HepG2 (cell line): ENCODE data around the gene FAM228A. TPM values are rescaled to one million over a fixed set of nuclear protein-coding genes. Genes with fewer than 3 reads are reported as not detected.

Source experiments
- ATF7 ChIP-seq, 2 experiments: fragments of 450-650 bp in 1 of 2; sonication (generic) in 1 of 2; formaldehyde crosslinking in 1 of 2; IDR thresholded peaks; 2 replicates each; pipeline versions ENCODE4 v1.4.0 to v1.6.1; 2016 to 2020; ENCODE audit warnings: antibody characterized with exemption in 1 of 2, mild to moderate bottlenecking in 1 of 2, missing genetic modification reagents in 1 of 2
- MYNN ChIP-seq: sonication (generic); formaldehyde crosslinking; IDR thresholded peaks from 2 replicates; pipeline ENCODE4 v1.4.0; 2020; ENCODE audit warnings: mild to moderate bottlenecking, low read depth, missing genetic modification reagents
- SYNCRIP ChIP-seq: fragments of 200-400 bp; formaldehyde crosslinking; IDR thresholded peaks from 2 replicates; pipeline ENCODE4 v1.6.1; 2018; ENCODE audit warnings: mild to moderate bottlenecking, low read depth, low read length; ENCODE audit not compliant: insufficient read depth
- TBL1XR1 ChIP-seq: fragments of 150-350 bp; IDR thresholded peaks from 2 replicates; pipeline ENCODE4 v1.6.1; 2014; ENCODE audit warnings: borderline replicate concordance, low read length; ENCODE audit not compliant: partially characterized antibody
- ZFY ChIP-seq: sonication (generic); formaldehyde crosslinking; IDR thresholded peaks from 2 replicates; pipeline ENCODE4 v1.4.0; 2020; ENCODE audit warnings: missing genetic modification reagents
- ZNF3 ChIP-seq: IDR thresholded peaks from 2 replicates; pipeline ENCODE4 v1.7.0; 2017; ENCODE audit warnings: inconsistent platforms
- ZNF619 ChIP-seq: sonication (generic); formaldehyde crosslinking; IDR thresholded peaks from 2 replicates; pipeline ENCODE4 v1.4.0; 2020; ENCODE audit warnings: mild to moderate bottlenecking, missing genetic modification reagents
- ZNF839 ChIP-seq: sonication (generic); formaldehyde crosslinking; IDR thresholded peaks from 2 replicates; pipeline ENCODE4 v1.4.0; 2020; ENCODE audit warnings: missing genetic modification reagents, mild to moderate bottlenecking, borderline replicate concordance
- polyA plus RNA-seq, 8 experiments: library from polyadenylated mRNA; depleted of rRNA in 3 of 8; stranded (reverse) in 7 of 8; unstranded in 1 of 8; fragments of >200 nt; fragmentation: Illumina TruSeq in 4 of 8; extraction: Trizol in 4 of 8; gene quantifications; 2 replicates each; pipeline versions ENCODE4 v1.2.1 to v1.2.3, GENCODE V29; 2011 to 2016; ENCODE audit warnings: low read depth in 4 of 8, missing spikeins in 1 of 8, mixed read lengths in 1 of 8; ENCODE audit not compliant: insufficient read depth in 1 of 8
- total RNA-seq, 5 experiments: library from RNA; depleted of rRNA; stranded (reverse); fragments of >200 nt; fragmentation: Illumina TruSeq; extraction: Trizol; gene quantifications; 2 replicates each; pipeline ENCODE4 v1.2.3, GENCODE V29; 2016; ENCODE audit warnings: low read depth in 1 of 5
- TF ChIP-seq, protein P1 (sequence below): IDR thresholded peaks from 2 replicates; pipeline ENCODE4 v1.6.1; 2016; ENCODE audit warnings: low read depth, missing genetic modification reagents, missing compliant biosample characterization
- TF ChIP-seq, protein P2 (sequence below): IDR thresholded peaks from 2 replicates; pipeline ENCODE4 v1.6.1; 2016; ENCODE audit warnings: mild to moderate bottlenecking, missing biosample characterization, missing genetic modification reagents
- TF ChIP-seq, protein P3 (sequence below): sonication (generic); formaldehyde crosslinking; IDR thresholded peaks from 2 replicates; pipeline ENCODE4 v1.4.0; 2020; ENCODE audit warnings: mild to moderate bottlenecking, low read depth, missing genetic modification reagents
- TF ChIP-seq, protein P4 (sequence below), 2 experiments: sonication (generic) in 1 of 2; formaldehyde crosslinking in 1 of 2; IDR thresholded peaks; 2 replicates each; pipeline versions ENCODE4 v1.5.1 to v1.6.1; 2011 to 2020; ENCODE audit warnings: borderline replicate concordance in 1 of 2, low read depth in 1 of 2, low read length in 1 of 2, mild to moderate bottlenecking in 1 of 2, missing genetic modification reagents in 1 of 2, moderate library complexity in 1 of 2
- TF ChIP-seq, protein P5 (sequence below): sonication (generic); formaldehyde crosslinking; conservative IDR thresholded peaks from 2 replicates; pipeline ENCODE4 v1.8.1; 2023; ENCODE audit warnings: missing genetic modification reagents
- TF ChIP-seq, protein P6 (sequence below): sonication (generic); formaldehyde crosslinking; IDR thresholded peaks from 2 replicates; pipeline ENCODE4 v1.4.0; 2020; ENCODE audit warnings: missing genetic modification reagents
- TF ChIP-seq, protein P7 (sequence below): IDR thresholded peaks from 2 replicates; pipeline ENCODE4 v1.6.1; 2012; ENCODE audit warnings: inconsistent platforms

FAM228A gene
- total and polyA plus RNA-seq, 2 of the 13 experiments (the other 11 are each of a cell fraction or from before 2014, with no cell fraction given): not detected

DNA sequence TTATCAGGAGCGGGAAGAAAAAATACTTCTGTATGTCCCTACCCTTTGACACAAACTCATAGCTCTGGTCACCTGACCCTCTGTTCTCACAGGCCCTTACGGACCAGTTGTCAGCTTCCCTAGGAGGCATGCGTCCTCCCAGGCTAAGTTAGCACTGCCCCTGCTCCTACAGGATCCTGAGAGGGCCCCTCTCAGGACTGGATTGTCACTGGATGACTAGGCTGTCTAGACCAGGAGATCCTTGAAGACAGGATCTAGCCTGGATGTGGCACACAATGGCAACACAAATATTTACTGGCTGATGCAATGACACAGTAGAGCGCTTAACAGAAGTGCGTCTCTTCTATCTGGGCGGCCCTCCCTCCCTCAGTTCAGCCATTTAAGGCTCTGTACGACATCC is 7.7 kb downstream of the FAM228A start (continued):
- TF ChIP-seq, protein P1, sequence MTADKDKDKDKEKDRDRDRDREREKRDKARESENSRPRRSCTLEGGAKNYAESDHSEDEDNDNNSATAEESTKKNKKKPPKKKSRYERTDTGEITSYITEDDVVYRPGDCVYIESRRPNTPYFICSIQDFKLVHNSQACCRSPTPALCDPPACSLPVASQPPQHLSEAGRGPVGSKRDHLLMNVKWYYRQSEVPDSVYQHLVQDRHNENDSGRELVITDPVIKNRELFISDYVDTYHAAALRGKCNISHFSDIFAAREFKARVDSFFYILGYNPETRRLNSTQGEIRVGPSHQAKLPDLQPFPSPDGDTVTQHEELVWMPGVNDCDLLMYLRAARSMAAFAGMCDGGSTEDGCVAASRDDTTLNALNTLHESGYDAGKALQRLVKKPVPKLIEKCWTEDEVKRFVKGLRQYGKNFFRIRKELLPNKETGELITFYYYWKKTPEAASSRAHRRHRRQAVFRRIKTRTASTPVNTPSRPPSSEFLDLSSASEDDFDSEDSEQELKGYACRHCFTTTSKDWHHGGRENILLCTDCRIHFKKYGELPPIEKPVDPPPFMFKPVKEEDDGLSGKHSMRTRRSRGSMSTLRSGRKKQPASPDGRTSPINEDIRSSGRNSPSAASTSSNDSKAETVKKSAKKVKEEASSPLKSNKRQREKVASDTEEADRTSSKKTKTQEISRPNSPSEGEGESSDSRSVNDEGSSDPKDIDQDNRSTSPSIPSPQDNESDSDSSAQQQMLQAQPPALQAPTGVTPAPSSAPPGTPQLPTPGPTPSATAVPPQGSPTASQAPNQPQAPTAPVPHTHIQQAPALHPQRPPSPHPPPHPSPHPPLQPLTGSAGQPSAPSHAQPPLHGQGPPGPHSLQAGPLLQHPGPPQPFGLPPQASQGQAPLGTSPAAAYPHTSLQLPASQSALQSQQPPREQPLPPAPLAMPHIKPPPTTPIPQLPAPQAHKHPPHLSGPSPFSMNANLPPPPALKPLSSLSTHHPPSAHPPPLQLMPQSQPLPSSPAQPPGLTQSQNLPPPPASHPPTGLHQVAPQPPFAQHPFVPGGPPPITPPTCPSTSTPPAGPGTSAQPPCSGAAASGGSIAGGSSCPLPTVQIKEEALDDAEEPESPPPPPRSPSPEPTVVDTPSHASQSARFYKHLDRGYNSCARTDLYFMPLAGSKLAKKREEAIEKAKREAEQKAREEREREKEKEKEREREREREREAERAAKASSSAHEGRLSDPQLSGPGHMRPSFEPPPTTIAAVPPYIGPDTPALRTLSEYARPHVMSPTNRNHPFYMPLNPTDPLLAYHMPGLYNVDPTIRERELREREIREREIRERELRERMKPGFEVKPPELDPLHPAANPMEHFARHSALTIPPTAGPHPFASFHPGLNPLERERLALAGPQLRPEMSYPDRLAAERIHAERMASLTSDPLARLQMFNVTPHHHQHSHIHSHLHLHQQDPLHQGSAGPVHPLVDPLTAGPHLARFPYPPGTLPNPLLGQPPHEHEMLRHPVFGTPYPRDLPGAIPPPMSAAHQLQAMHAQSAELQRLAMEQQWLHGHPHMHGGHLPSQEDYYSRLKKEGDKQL (CRISPR knock-in tag): no peak
- TF ChIP-seq, protein P2, sequence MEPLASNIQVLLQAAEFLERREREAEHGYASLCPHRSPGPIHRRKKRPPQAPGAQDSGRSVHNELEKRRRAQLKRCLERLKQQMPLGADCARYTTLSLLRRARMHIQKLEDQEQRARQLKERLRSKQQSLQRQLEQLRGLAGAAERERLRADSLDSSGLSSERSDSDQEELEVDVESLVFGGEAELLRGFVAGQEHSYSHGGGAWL (CRISPR knock-in tag): 0 out of 2 replicates have a peak, but pooled peaks have one; percentile 32
- TF ChIP-seq TBL1XR1 (no peak), ZNF619 (no peak), SYNCRIP (no peak), ZNF839 (no peak), ATF7 (IDR thresholded peaks at IDR 0.05) (no peak), ATF7 (CRISPR knock-in tag; IDR thresholded peaks at IDR 0.05) (0 out of 2 replicates have a peak, but pooled peaks have one; percentile 21), ZFY (CRISPR knock-in tag) (no peak), MYNN (no peak), ZNF3 (CRISPR knock-in tag) (no peak)
- TF ChIP-seq, protein P3, sequence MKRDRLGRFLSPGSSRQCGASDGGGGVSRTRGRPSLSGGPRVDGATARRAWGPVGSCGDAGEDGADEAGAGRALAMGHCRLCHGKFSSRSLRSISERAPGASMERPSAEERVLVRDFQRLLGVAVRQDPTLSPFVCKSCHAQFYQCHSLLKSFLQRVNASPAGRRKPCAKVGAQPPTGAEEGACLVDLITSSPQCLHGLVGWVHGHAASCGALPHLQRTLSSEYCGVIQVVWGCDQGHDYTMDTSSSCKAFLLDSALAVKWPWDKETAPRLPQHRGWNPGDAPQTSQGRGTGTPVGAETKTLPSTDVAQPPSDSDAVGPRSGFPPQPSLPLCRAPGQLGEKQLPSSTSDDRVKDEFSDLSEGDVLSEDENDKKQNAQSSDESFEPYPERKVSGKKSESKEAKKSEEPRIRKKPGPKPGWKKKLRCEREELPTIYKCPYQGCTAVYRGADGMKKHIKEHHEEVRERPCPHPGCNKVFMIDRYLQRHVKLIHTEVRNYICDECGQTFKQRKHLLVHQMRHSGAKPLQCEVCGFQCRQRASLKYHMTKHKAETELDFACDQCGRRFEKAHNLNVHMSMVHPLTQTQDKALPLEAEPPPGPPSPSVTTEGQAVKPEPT (CRISPR knock-in tag): no peak
- TF ChIP-seq, protein P4, sequence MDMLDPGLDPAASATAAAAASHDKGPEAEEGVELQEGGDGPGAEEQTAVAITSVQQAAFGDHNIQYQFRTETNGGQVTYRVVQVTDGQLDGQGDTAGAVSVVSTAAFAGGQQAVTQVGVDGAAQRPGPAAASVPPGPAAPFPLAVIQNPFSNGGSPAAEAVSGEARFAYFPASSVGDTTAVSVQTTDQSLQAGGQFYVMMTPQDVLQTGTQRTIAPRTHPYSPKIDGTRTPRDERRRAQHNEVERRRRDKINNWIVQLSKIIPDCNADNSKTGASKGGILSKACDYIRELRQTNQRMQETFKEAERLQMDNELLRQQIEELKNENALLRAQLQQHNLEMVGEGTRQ (IDR thresholded peaks at IDR 0.05; ENCODE audit: low read depth, low read length): peak; percentile 45; the same call in 1 of the 2 replicates
- TF ChIP-seq, protein P4 (CRISPR knock-in tag; IDR thresholded peaks at IDR 0.05; ENCODE audit: borderline replicate concordance): peak; percentile 65; the same call in 1 of the 2 replicates
- TF ChIP-seq, protein P5, sequence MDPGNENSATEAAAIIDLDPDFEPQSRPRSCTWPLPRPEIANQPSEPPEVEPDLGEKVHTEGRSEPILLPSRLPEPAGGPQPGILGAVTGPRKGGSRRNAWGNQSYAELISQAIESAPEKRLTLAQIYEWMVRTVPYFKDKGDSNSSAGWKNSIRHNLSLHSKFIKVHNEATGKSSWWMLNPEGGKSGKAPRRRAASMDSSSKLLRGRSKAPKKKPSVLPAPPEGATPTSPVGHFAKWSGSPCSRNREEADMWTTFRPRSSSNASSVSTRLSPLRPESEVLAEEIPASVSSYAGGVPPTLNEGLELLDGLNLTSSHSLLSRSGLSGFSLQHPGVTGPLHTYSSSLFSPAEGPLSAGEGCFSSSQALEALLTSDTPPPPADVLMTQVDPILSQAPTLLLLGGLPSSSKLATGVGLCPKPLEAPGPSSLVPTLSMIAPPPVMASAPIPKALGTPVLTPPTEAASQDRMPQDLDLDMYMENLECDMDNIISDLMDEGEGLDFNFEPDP (CRISPR knock-in tag): no peak
- TF ChIP-seq, protein P6, sequence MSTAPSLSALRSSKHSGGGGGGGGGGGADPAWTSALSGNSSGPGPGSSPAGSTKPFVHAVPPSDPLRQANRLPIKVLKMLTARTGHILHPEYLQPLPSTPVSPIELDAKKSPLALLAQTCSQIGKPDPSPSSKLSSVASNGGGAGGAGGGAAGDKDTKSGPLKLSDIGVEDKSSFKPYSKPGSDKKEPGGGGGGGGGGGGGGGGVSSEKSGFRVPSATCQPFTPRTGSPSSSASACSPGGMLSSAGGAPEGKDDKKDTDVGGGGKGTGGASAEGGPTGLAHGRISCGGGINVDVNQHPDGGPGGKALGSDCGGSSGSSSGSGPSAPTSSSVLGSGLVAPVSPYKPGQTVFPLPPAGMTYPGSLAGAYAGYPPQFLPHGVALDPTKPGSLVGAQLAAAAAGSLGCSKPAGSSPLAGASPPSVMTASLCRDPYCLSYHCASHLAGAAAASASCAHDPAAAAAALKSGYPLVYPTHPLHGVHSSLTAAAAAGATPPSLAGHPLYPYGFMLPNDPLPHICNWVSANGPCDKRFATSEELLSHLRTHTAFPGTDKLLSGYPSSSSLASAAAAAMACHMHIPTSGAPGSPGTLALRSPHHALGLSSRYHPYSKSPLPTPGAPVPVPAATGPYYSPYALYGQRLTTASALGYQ (CRISPR knock-in tag): no peak
- TF ChIP-seq, protein P7, sequence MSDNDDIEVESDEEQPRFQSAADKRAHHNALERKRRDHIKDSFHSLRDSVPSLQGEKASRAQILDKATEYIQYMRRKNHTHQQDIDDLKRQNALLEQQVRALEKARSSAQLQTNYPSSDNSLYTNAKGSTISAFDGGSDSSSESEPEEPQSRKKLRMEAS: no peak
